OCI-LY1 (cell line): ENCODE data around the gene CTBP2.

Experiments
- EZH2 ChIP-seq: fragments of 200-600 bp; sonication (generic), shearing (Covaris generic); IDR thresholded peaks from 2 replicates; pipeline ENCODE4 v1.8.0; 2017; ENCODE audit warnings: borderline replicate concordance, mixed run types, mild to moderate bottlenecking, antibody characterized with exemption, low read length, moderate library complexity, mixed read lengths
- TF ChIP-seq, protein P1 (sequence below): fragments of 200-600 bp; sonication (generic), shearing (Covaris generic); IDR thresholded peaks from 2 replicates; pipeline ENCODE4 v1.5.1; 2017; ENCODE audit warnings: mild to moderate bottlenecking, antibody characterized with exemption, low read length, moderate library complexity, mixed read lengths

DNA sequence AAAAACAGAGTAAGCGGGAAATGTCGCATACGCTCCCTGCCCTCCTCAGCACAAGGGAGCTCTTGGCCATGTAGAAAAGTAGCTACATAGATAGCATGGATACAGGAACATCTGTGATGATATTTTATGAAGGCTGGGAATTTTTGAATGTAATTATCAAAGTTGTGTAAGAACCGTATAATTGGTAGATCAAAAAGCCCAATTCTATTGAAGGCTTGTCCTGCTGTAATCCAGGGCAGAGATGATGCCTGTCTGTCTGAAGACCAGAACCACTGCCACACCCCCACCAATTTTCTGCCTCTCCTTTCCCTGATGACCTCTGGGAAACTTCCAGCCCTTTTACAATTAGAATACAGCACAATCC lies 167.0 kb downstream of the CTBP2 start:
- TF ChIP-seq, protein P1, sequence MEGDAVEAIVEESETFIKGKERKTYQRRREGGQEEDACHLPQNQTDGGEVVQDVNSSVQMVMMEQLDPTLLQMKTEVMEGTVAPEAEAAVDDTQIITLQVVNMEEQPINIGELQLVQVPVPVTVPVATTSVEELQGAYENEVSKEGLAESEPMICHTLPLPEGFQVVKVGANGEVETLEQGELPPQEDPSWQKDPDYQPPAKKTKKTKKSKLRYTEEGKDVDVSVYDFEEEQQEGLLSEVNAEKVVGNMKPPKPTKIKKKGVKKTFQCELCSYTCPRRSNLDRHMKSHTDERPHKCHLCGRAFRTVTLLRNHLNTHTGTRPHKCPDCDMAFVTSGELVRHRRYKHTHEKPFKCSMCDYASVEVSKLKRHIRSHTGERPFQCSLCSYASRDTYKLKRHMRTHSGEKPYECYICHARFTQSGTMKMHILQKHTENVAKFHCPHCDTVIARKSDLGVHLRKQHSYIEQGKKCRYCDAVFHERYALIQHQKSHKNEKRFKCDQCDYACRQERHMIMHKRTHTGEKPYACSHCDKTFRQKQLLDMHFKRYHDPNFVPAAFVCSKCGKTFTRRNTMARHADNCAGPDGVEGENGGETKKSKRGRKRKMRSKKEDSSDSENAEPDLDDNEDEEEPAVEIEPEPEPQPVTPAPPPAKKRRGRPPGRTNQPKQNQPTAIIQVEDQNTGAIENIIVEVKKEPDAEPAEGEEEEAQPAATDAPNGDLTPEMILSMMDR, result no peak
- TF ChIP-seq EZH2, result no peak
